Vagina (tissue), 2 donors: ENCODE measurements around the gene RBM25. TPM values are rescaled to one million over a fixed set of nuclear protein-coding genes. Genes with fewer than 3 reads are reported as not detected.

Experiments used
- DNase-seq, 2 donors: peaks; one replicate each; pipeline ENCODE4 v3.0.0-alpha.2; 2017; ENCODE audit errors: extremely low spot score in 2 of 2
- H3K27ac ChIP-seq: fragments of 200-600 bp; sonication (generic); one replicate; pipeline ENCODE4 v1.5.1; 2019
- H3K27me3 ChIP-seq: fragments of 200-600 bp; sonication (generic); one replicate; pipeline ENCODE4 v1.5.1; 2019
- H3K36me3 ChIP-seq, 2 donors: fragments of 200-600 bp; sonication (generic); one replicate each; pipeline ENCODE4 v1.5.1; 2017 to 2019
- H3K4me1 ChIP-seq: fragments of 200-600 bp; sonication (generic); one replicate; pipeline ENCODE4 v1.5.1; 2019
- H3K4me3 ChIP-seq, 2 donors: fragments of 200-600 bp; sonication (generic); 1 replicate in 1 of 2; 2 replicates in 1 of 2; pipeline ENCODE4 v1.5.1; 2016 to 2019
- H3K9me3 ChIP-seq: fragments of 200-600 bp; sonication (generic); one replicate; pipeline ENCODE4 v1.5.1; 2019
- POLR2A ChIP-seq, 2 donors: fragments of 450-650 bp; IDR thresholded peaks; one replicate each; pipeline ENCODE4 v1.6.1; 2017; ENCODE audit warnings: antibody characterized with exemption in 2 of 2, mild to moderate bottlenecking in 2 of 2, moderate library complexity in 2 of 2
- POLR2AphosphoS5 ChIP-seq, 2 donors: sonication (generic); formaldehyde crosslinking; IDR thresholded peaks; one replicate each; pipeline ENCODE4 v1.9.0; 2017; ENCODE audit warnings: antibody characterized with exemption in 2 of 2, mild to moderate bottlenecking in 2 of 2, low read depth in 1 of 2; ENCODE audit not compliant: insufficient read depth in 1 of 2
- intact Hi-C: fragments of 100-400 bp; cut with DNase I; formaldehyde crosslinking; loops from one replicate; pipeline ENCODE4 v1.15.1; 2023
- total RNA-seq: library from RNA; depleted of rRNA; stranded (reverse); fragments of >200 nt; gene quantifications from one replicate; pipeline ENCODE4 v1.2.3, GENCODE V29; 2016
- TF ChIP-seq, protein P1 (sequence below), 3 experiments: fragments of 450-650 bp in 2 of 3; fragments of 200-600 bp in 1 of 3; sonication (generic) in 1 of 3; IDR thresholded peaks; one replicate each; pipeline ENCODE4 v1.5.1; 2017 to 2019; ENCODE audit warnings: antibody characterized with exemption in 3 of 3, mild to moderate bottlenecking in 2 of 3, moderate library complexity in 2 of 3

RBM25 gene
- total RNA-seq, 1 donor from 2014 or later, result 58.2 TPM

- Histone ChIP-seq H3K27me3 (no peaks in the 10 kb centered on the region), H3K4me1 (no peaks in the 10 kb centered on the region), H3K36me3 (peaks cover 0 to 16% of the 10 kb centered on the region in 2 donors), H3K4me3 (no peak overlapping the region), H3K9me3 (no peaks in the 10 kb centered on the region), H3K27ac (no peak overlapping the region)
- intact Hi-C loops, result no loop called here
- DNase-seq, result no peak
- TF ChIP-seq POLR2AphosphoS5 (IDR thresholded peaks at IDR 0.05; ENCODE audit: insufficient read depth in 1 of 2, low read depth in 1 of 2) (no peak), POLR2A (IDR thresholded peaks at IDR 0.05) (no peak)
- TF ChIP-seq, protein P1, sequence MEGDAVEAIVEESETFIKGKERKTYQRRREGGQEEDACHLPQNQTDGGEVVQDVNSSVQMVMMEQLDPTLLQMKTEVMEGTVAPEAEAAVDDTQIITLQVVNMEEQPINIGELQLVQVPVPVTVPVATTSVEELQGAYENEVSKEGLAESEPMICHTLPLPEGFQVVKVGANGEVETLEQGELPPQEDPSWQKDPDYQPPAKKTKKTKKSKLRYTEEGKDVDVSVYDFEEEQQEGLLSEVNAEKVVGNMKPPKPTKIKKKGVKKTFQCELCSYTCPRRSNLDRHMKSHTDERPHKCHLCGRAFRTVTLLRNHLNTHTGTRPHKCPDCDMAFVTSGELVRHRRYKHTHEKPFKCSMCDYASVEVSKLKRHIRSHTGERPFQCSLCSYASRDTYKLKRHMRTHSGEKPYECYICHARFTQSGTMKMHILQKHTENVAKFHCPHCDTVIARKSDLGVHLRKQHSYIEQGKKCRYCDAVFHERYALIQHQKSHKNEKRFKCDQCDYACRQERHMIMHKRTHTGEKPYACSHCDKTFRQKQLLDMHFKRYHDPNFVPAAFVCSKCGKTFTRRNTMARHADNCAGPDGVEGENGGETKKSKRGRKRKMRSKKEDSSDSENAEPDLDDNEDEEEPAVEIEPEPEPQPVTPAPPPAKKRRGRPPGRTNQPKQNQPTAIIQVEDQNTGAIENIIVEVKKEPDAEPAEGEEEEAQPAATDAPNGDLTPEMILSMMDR (IDR thresholded peaks at IDR 0.05), result no peak
Measured at GRCh38 chr14:73125746-73126145, 67.4 kb downstream of the RBM25 start.

GRCh38 chr14:73133795-73134194 lies 75.5 kb downstream of the RBM25 start:
- DNase-seq, result no peak
- Histone ChIP-seq H3K36me3 (no peaks in the 10 kb centered on the region), H3K4me3 (no peak overlapping the region), H3K27me3 (no peaks in the 10 kb centered on the region), H3K4me1 (peaks cover 20% of the 10 kb centered on the region), H3K27ac (no peak overlapping the region), H3K9me3 (no peaks in the 10 kb centered on the region)
- TF ChIP-seq POLR2A (IDR thresholded peaks at IDR 0.05), result no peak
- TF ChIP-seq, protein P1 (IDR thresholded peaks at IDR 0.05), result no peak
- no peak for TF ChIP-seq POLR2AphosphoS5 (IDR thresholded peaks at IDR 0.05; ENCODE audit: insufficient read depth in 1 of 2, low read depth in 1 of 2)
- intact Hi-C loops, result no loop called here

DNA sequence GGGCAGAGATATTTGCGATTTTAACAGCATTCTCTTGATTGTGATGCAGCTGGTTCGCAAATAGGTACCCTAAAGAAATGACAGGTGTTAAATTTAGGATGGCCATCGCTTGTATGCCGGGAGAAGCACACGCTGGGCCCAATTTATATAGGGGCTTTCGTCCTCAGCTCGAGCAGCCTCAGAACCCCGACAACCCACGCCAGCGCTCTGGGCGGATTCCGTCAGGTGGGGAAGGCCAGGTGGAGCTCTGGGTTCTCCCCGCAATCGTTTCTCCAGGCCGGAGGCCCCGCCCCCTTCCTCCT lies 77.7 kb downstream of the RBM25 start:
- H3K4me1 ChIP-seq, result peaks cover 29% of the 10 kb centered on the region
- no peaks in the 10 kb centered on the region for H3K27me3 ChIP-seq
- H3K9me3 ChIP-seq, result no peaks in the 10 kb centered on the region
- no peak for DNase-seq
- intact Hi-C loops, result no loop called here
- peak overlapping the region; percentile 96 for H3K27ac ChIP-seq
- no peaks in the 10 kb centered on the region for H3K36me3 ChIP-seq
- H3K4me3 ChIP-seq, result peak overlapping the region; percentile 76 to 88
- TF ChIP-seq, protein P1 (IDR thresholded peaks at IDR 0.05), result no peak
- TF ChIP-seq POLR2AphosphoS5 (IDR thresholded peaks at IDR 0.05; ENCODE audit: insufficient read depth in 1 of 2, low read depth in 1 of 2) (no peak), POLR2A (IDR thresholded peaks at IDR 0.05) (no peak)

GRCh38 chr14:73136387-73137225 lies 78.3 kb downstream of the RBM25 start, which contains the start of gene PSEN1:
Gene PSEN1, plus strand, starts transcription at chr14:73136507. Its CDS starts 11,513 bp downstream, at chr14:73148020.
- TF ChIP-seq, protein P1 (IDR thresholded peaks at IDR 0.05), result no peak
- TF ChIP-seq POLR2AphosphoS5 (IDR thresholded peaks at IDR 0.05; ENCODE audit: insufficient read depth in 1 of 2, low read depth in 1 of 2) (peak; percentile 81 to 94), POLR2A (IDR thresholded peaks at IDR 0.05) (peak; percentile 7 to 69)
- Histone ChIP-seq H3K4me1 (peaks cover 32% of the 10 kb centered on the region), H3K27ac (peak within 1 kb of the TSS; percentile 96), H3K4me3 (peak within 1 kb of the TSS; percentile 76 to 88), H3K36me3 (no peaks in the 10 kb centered on the region), H3K9me3 (no peaks in the 10 kb centered on the region), H3K27me3 (no peaks in the 10 kb centered on the region)
- DNase-seq, result peak; percentile 92 to 98
- intact Hi-C loops, result no loop called here

DNA sequence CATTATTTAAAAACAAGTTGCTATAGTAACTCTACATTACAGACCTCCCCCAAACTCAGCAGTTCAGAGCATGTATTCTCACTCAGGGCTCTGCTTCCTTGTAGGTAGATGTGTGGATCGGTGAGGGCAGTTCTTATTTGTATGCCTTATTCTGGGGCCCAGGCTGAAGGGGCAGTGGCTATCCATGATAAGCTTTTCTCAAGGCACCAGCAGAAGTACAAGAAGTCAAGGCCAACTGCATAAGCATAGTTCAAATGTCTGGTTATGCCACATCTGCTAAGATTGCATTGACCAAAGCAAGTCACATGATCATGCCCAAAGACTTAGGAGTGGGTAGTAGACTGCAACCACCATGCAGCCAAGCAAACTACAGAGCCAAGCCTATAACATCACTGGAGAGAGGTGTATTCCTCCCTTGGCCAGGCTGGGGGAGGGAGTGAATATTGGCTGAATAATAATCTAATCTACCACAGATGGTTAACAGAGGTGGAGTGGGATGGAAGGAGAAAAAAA lies 82.5 kb downstream of the RBM25 start:
- Histone ChIP-seq H3K27me3 (no peaks in the 10 kb centered on the region), H3K4me3 (no peak overlapping the region), H3K4me1 (peaks cover 42% of the 10 kb centered on the region), H3K27ac (no peak overlapping the region), H3K36me3 (no peaks in the 10 kb centered on the region), H3K9me3 (no peaks in the 10 kb centered on the region)
- TF ChIP-seq POLR2A (IDR thresholded peaks at IDR 0.05) (no peak), POLR2AphosphoS5 (IDR thresholded peaks at IDR 0.05; ENCODE audit: insufficient read depth in 1 of 2, low read depth in 1 of 2) (no peak)
- TF ChIP-seq, protein P1 (IDR thresholded peaks at IDR 0.05), result no peak
- intact Hi-C loops, result no loop called here
- DNase-seq, result no peak
